Mesenchymal stem cell (in vitro differentiated cells and primary cell): Measurements from ENCODE around the gene MXRA7.

Source experiments
- DNase-seq: peaks from one replicate; pipeline ENCODE4 v3.0.0-alpha.2; 2013
- H2AFZ ChIP-seq: one replicate; pipeline ENCODE4 v1.6.1; 2013; ENCODE audit warnings: low read depth, mild to moderate bottlenecking, control low read depth, inconsistent platforms, low read length, moderate library complexity
- H2AK5ac ChIP-seq: 2 replicates; pipeline ENCODE4 v1.6.1; 2013; ENCODE audit warnings: low read length, moderate library complexity, mild to moderate bottlenecking, inconsistent platforms; ENCODE audit not compliant: severe bottlenecking
- H2BK120ac ChIP-seq: one replicate; pipeline ENCODE4 v1.6.1; 2013; ENCODE audit warnings: low read depth, mild to moderate bottlenecking, inconsistent platforms, low read length, moderate library complexity
- H2BK12ac ChIP-seq, 2 experiments: one replicate each; pipeline ENCODE4 v1.6.1; 2013; ENCODE audit warnings: inconsistent platforms in 2 of 2, low read length in 2 of 2, mild to moderate bottlenecking in 2 of 2, moderate library complexity in 2 of 2, control low read depth in 1 of 2
- H2BK15ac ChIP-seq: one replicate; pipeline ENCODE4 v1.6.1; 2013; ENCODE audit warnings: mild to moderate bottlenecking, low read depth, inconsistent platforms; ENCODE audit not compliant: poor library complexity, severe bottlenecking
- H2BK5ac ChIP-seq: 2 replicates; pipeline ENCODE4 v1.6.1; 2013; ENCODE audit warnings: low read depth, mild to moderate bottlenecking, low read length, control low read depth, inconsistent platforms; ENCODE audit not compliant: poor library complexity, severe bottlenecking
- H3K14ac ChIP-seq, 2 experiments: one replicate each; pipeline ENCODE4 v1.6.1; 2013; ENCODE audit warnings: inconsistent platforms in 2 of 2, low read length in 2 of 2, control low read depth in 1 of 2, mild to moderate bottlenecking in 1 of 2, moderate library complexity in 1 of 2
- H3K18ac ChIP-seq, 2 experiments: one replicate each; pipeline ENCODE4 v1.6.1; 2013; ENCODE audit warnings: inconsistent platforms in 2 of 2, low read length in 2 of 2, control low read depth in 1 of 2, low read depth in 1 of 2, mild to moderate bottlenecking in 1 of 2
- H3K23ac ChIP-seq, 2 experiments: one replicate each; pipeline ENCODE4 v1.6.1; 2013; ENCODE audit warnings: inconsistent platforms in 2 of 2, low read length in 2 of 2, mild to moderate bottlenecking in 2 of 2, moderate library complexity in 2 of 2, control low read depth in 1 of 2
- H3K27ac ChIP-seq: 2 replicates; pipeline ENCODE4 v1.5.1; 2013; ENCODE audit warnings: mild to moderate bottlenecking, moderate library complexity, low read length, control low read depth, inconsistent platforms; ENCODE audit not compliant: poor library complexity, severe bottlenecking
- H3K27me3 ChIP-seq, 2 experiments: 2 replicates each; pipeline versions ENCODE4 v1.6.1 to v1.7.0; 2013; ENCODE audit warnings: low read length in 2 of 2, mild to moderate bottlenecking in 2 of 2, moderate library complexity in 2 of 2, control low read depth in 1 of 2, inconsistent platforms in 1 of 2; ENCODE audit not compliant: control insufficient read depth in 1 of 2, insufficient read depth in 1 of 2
- H3K36me3 ChIP-seq, 2 experiments: 2 replicates each; pipeline versions ENCODE4 v1.6.1 to v1.7.0; 2013; ENCODE audit warnings: low read length in 2 of 2, control low read depth in 1 of 2, inconsistent platforms in 1 of 2, low read depth in 1 of 2, mild to moderate bottlenecking in 1 of 2; ENCODE audit not compliant: insufficient read depth in 2 of 2, control insufficient read depth in 1 of 2
- H3K4ac ChIP-seq, 2 experiments: one replicate each; pipeline ENCODE4 v1.6.1; 2013; ENCODE audit warnings: inconsistent platforms in 2 of 2, low read length in 2 of 2, mild to moderate bottlenecking in 2 of 2, moderate library complexity in 2 of 2, control low read depth in 1 of 2, low read depth in 1 of 2
- H3K4me1 ChIP-seq: 2 replicates; pipeline ENCODE4 v1.6.1; 2013; ENCODE audit warnings: low read depth, low read length, control low read depth; ENCODE audit not compliant: control insufficient read depth, insufficient read depth
- H3K4me2 ChIP-seq: 2 replicates; pipeline ENCODE4 v1.6.1; 2013; ENCODE audit warnings: low read length, mild to moderate bottlenecking, inconsistent platforms; ENCODE audit not compliant: poor library complexity, severe bottlenecking
- H3K4me3 ChIP-seq, 2 experiments: 2 replicates each; pipeline versions ENCODE4 v1.5.1 to v1.7.0; 2013; ENCODE audit warnings: low read length in 2 of 2, mild to moderate bottlenecking in 2 of 2, control low read depth in 1 of 2, low read depth in 1 of 2; ENCODE audit not compliant: insufficient read depth in 1 of 2
- H3K79me1 ChIP-seq: replicated peaks from 2 replicates; pipeline ENCODE4 v1.6.1; 2013; ENCODE audit warnings: mild to moderate bottlenecking, control low read depth, low read length, inconsistent platforms; ENCODE audit not compliant: poor library complexity, severe bottlenecking
- H3K9ac ChIP-seq: 2 replicates; pipeline ENCODE4 v1.7.0; 2013; ENCODE audit warnings: mild to moderate bottlenecking, low read length, moderate library complexity
- H3K9me3 ChIP-seq: 2 replicates; pipeline ENCODE4 v1.7.0; 2013; ENCODE audit warnings: mild to moderate bottlenecking, low read length; ENCODE audit not compliant: control insufficient read depth
- H4K8ac ChIP-seq: one replicate; pipeline ENCODE4 v1.6.1; 2013; ENCODE audit warnings: inconsistent platforms, mild to moderate bottlenecking, low read length, moderate library complexity
- H4K91ac ChIP-seq: one replicate; pipeline ENCODE4 v1.6.1; 2013; ENCODE audit warnings: mild to moderate bottlenecking, low read length, inconsistent platforms
- WGBS: methylation state at CpG from one replicate; pipeline ENCODE4 v1.1.7; 2013; ENCODE audit warnings: mixed read lengths; 5-methylcytosine and 5-hydroxymethylcytosine counted together

The MXRA7 gene

GRCh38 chr17:76681222-76682137 lies 29.3 kb downstream of the MXRA7 start:
- Histone ChIP-seq H2BK15ac (peak overlapping the region; percentile 15), H2BK5ac (no peak overlapping the region), H3K27ac (no peak overlapping the region), H3K23ac (no peak overlapping the region), H2BK120ac (no peak overlapping the region), H3K18ac (peak overlapping the region; percentile 23 to 92), H3K27me3 (no peaks in the 10 kb centered on the region), H3K9me3 (no peaks in the 10 kb centered on the region), H4K8ac (peak overlapping the region; percentile 54), H3K4ac (peak overlapping the region; percentile 42 to 81), H2BK12ac (peak overlapping the region; percentile 34 to 96), H3K4me3 (no peak overlapping the region), H3K79me1 (peaks cover 37% of the 10 kb centered on the region), H3K9ac (peak overlapping the region; percentile 49), H4K91ac (peak overlapping the region; percentile 48), H2AFZ (no peak overlapping the region), H3K36me3 (peaks cover 70 to 72% of the 10 kb centered on the region in 2 experiments), H3K4me1 (peaks cover 42% of the 10 kb centered on the region), H3K4me2 (no peak overlapping the region), H3K14ac (peak overlapping the region in 1 of 2 experiments; percentile 49), H2AK5ac (no peak overlapping the region)
- peak; percentile 92 for DNase-seq
- WGBS = 47% methylated on average over 16 of the region's 16 CpGs

- Histone ChIP-seq H3K36me3 (peaks cover 64 to 76% of the 10 kb centered on the region in 2 experiments), H2BK120ac (no peak overlapping the region), H3K9me3 (no peaks in the 10 kb centered on the region), H3K4me1 (peaks cover 25% of the 10 kb centered on the region), H3K27ac (no peak overlapping the region), H3K23ac (no peak overlapping the region), H3K9ac (no peak overlapping the region), H3K18ac (no peak overlapping the region), H3K14ac (no peak overlapping the region), H2BK15ac (no peak overlapping the region), H2AFZ (no peak overlapping the region), H4K8ac (no peak overlapping the region), H3K4ac (no peak overlapping the region), H2AK5ac (no peak overlapping the region), H2BK12ac (no peak overlapping the region), H4K91ac (no peak overlapping the region), H3K79me1 (peaks cover 27% of the 10 kb centered on the region), H2BK5ac (no peak overlapping the region), H3K27me3 (no peaks in the 10 kb centered on the region), H3K4me3 (no peak overlapping the region), H3K4me2 (no peak overlapping the region)
- WGBS = 74% methylated on average over 1 of the region's 1 CpG
- DNase-seq = no peak
Observed at GRCh38 chr17:76679239-76679638, 31.5 kb downstream of the MXRA7 start.

- Histone ChIP-seq H3K4me1 (peaks cover 16% of the 10 kb centered on the region), H2BK15ac (no peak overlapping the region), H3K4me2 (no peak overlapping the region), H3K9me3 (no peaks in the 10 kb centered on the region), H2BK120ac (no peak overlapping the region), H3K18ac (no peak overlapping the region), H2BK12ac (peak overlapping the region in 1 of 2 experiments; percentile 46), H2BK5ac (no peak overlapping the region), H2AK5ac (no peak overlapping the region), H4K91ac (no peak overlapping the region), H3K4ac (no peak overlapping the region), H3K14ac (peak overlapping the region in 1 of 2 experiments; percentile 49), H3K27ac (no peak overlapping the region), H3K23ac (peak overlapping the region in 1 of 2 experiments; percentile 24), H2AFZ (no peak overlapping the region), H3K36me3 (peaks cover 63 to 71% of the 10 kb centered on the region in 2 experiments), H4K8ac (no peak overlapping the region), H3K79me1 (peaks cover 22% of the 10 kb centered on the region), H3K4me3 (no peak overlapping the region), H3K9ac (no peak overlapping the region), H3K27me3 (no peaks in the 10 kb centered on the region)
- WGBS = 83% methylated on average over 12 of the region's 12 CpGs
- DNase-seq = no peak
Observed at GRCh38 chr17:76678330-76678729, 32.4 kb downstream of the MXRA7 start.

DNA sequence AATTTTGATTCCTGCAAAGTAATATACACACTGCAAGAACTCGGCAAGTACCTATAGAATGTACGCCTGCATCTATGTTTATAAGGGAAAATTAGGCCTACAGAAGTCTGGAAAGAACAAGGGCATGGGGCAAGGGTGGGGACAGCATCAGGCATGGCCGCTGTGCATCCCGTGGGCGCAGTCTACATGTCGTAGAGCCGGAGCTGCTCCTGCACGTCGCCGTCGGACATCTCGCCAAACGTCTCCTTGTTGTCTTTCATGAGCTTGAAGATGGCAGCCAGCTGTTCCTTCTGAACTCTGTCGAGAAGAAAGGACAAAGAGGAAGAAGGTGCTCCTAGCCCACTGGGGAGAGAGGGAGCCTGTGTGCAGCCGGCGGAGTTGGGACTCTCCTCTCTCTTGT lies 33.4 kb downstream of the MXRA7 start:
- Histone ChIP-seq H3K79me1 (peaks cover 14% of the 10 kb centered on the region), H2AK5ac (no peak overlapping the region), H2BK5ac (no peak overlapping the region), H3K14ac (no peak overlapping the region), H4K91ac (no peak overlapping the region), H3K27me3 (no peaks in the 10 kb centered on the region), H3K18ac (no peak overlapping the region), H2BK12ac (no peak overlapping the region), H3K4me1 (peaks cover 9% of the 10 kb centered on the region), H2BK15ac (no peak overlapping the region), H3K9ac (no peak overlapping the region), H2BK120ac (no peak overlapping the region), H3K4ac (no peak overlapping the region), H3K27ac (no peak overlapping the region), H3K9me3 (no peaks in the 10 kb centered on the region), H2AFZ (no peak overlapping the region), H4K8ac (no peak overlapping the region), H3K4me2 (no peak overlapping the region), H3K23ac (no peak overlapping the region), H3K4me3 (no peak overlapping the region), H3K36me3 (peaks cover 53 to 62% of the 10 kb centered on the region in 2 experiments)
- WGBS = 97% methylated on average over 16 of the region's 16 CpGs
- DNase-seq = no peak
